Adrenal gland (tissue), 12 donors: ENCODE measurements around the gene LINS1. TPM values are rescaled to one million over a fixed set of nuclear protein-coding genes. Genes with fewer than 3 reads are reported as not detected.

Experiments
- DNase-seq, 7 donors: peaks; one replicate each; pipeline ENCODE4 v3.0.0-alpha.2; 2019 to 2020
- H3K27ac ChIP-seq, 5 donors: fragments of 200-600 bp; sonication (generic) in 4 of 5; 1 replicate in 3 of 5; 2 replicates in 2 of 5; pipeline versions ENCODE4 v1.5.1 to v1.8.0; 2016 to 2020; ENCODE audit warnings: mild to moderate bottlenecking in 1 of 5
- H3K27me3 ChIP-seq: fragments of 200-600 bp; 2 replicates; pipeline ENCODE4 v1.8.0; 2021
- H3K36me3 ChIP-seq, 2 donors: fragments of 200-600 bp; replicated peaks in 1 of 2; 1 replicate in 1 of 2; 2 replicates in 1 of 2; pipeline versions ENCODE4 v1.5.1 to v1.8.0; 2018 to 2022
- H3K4me1 ChIP-seq, 2 donors: fragments of 200-600 bp; replicated peaks in 1 of 2; 1 replicate in 1 of 2; 2 replicates in 1 of 2; pipeline versions ENCODE4 v1.5.1 to v1.8.0; 2018 to 2021
- H3K4me3 ChIP-seq, 4 donors: fragments of 200-600 bp; sonication (generic) in 3 of 4; one replicate each; pipeline ENCODE4 v1.5.1; 2016 to 2018
- H3K9me3 ChIP-seq, 3 donors: fragments of 200-600 bp; sonication (generic) in 1 of 3; replicated peaks in 1 of 3; 1 replicate in 2 of 3; 2 replicates in 1 of 3; pipeline versions ENCODE4 v1.5.1 to v1.8.0; 2016 to 2021
- POLR2A ChIP-seq, 2 donors: fragments of 450-650 bp; IDR thresholded peaks; one replicate each; pipeline ENCODE4 v1.6.1; 2017; ENCODE audit warnings: antibody characterized with exemption in 2 of 2, mild to moderate bottlenecking in 2 of 2, moderate library complexity in 1 of 2
- WGBS, 4 donors: extraction: QIAGEN DNeasy Blood & Tissue Kit in 2 of 4; methylation state at CpG; one replicate each; pipeline versions ENCODE4 v1.1.5 to v1.1.7; 2013 to 2017; 5-methylcytosine and 5-hydroxymethylcytosine counted together
- intact Hi-C, 2 donors: fragments of 100-400 bp; cut with DNase I; formaldehyde crosslinking; loops; one replicate each; pipeline versions ENCODE4 v1.14.1 to v1.15.0; 2022 to 2023
- polyA plus RNA-seq, 3 donors: library from polyadenylated mRNA; stranded (reverse); fragments of 200-250 nt in 2 of 3; fragments of 350-450 nt in 1 of 3; fragmentation: Illumina TruSeq in 1 of 3; extraction: RNeasy Lipid Tissue Mini Kit (QIAGEN cat#74804) in 1 of 3; gene quantifications; one replicate each; pipeline ENCODE4 v1.2.3, GENCODE V29; 2013 to 2014
- total RNA-seq, 9 donors: library from RNA; depleted of rRNA in 4 of 9; stranded (reverse); fragments of >200 nt in 4 of 9; fragments of 120-200 nt in 1 of 9; fragmentation: NEBNext Ultra II Directional in 1 of 9; extraction: Animal tissue kit (Norgen Biotek cat#: 25700) in 1 of 9; gene quantifications; one replicate each; pipeline versions ENCODE4 v1.1.0 to v1.2.4, GENCODE V29; 2013 to 2023
- TF ChIP-seq, protein P1 (sequence below), 6 experiments: fragments of 450-650 bp in 4 of 6; fragments of 200-600 bp in 2 of 6; sonication (generic) in 1 of 6; IDR thresholded peaks; 1 replicate in 5 of 6; 2 replicates in 1 of 6; pipeline versions ENCODE4 v1.5.1 to v1.8.0; 2016 to 2021; ENCODE audit warnings: antibody characterized with exemption in 6 of 6, mild to moderate bottlenecking in 2 of 6, moderate library complexity in 1 of 6
- donor health status: healthy with polysubstance abuse.
- donor health status: Bipolar disorder and iron deficiency.
- donor health status: DM: yes; HTN: yes; CAD: no.
- donor health status: DM: no; HTN: no; CAD: no.
- donor health status: DM: no; HTN: no; CAD: no.
- donor health status: DM: yes; HTN: yes; CAD: no.

Gene LINS1
- total and polyA plus RNA-seq, 12 donors: 7.4 to 23.5 (median 12.2) TPM

DNA sequence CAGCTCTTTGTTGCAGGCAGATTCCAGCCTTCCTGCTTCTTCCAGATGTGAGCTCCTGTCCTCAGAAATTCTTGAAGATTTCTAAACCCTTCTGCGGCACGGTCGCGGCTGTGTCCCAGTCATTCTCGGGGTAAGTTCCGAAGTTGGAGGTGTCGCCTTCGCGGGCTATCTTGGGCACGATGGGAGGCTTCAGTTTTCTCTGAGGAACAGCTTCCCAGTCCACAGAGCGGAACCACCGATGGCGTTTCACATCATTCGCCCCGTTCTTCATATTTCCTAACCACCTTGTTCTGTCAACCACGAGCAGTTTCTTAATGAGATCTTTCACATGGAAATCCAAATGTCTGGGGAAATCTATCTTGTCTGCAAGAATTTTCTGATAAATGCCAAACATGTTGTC lies 48.5 kb downstream of the LINS1 start:
- TF ChIP-seq, protein P1, sequence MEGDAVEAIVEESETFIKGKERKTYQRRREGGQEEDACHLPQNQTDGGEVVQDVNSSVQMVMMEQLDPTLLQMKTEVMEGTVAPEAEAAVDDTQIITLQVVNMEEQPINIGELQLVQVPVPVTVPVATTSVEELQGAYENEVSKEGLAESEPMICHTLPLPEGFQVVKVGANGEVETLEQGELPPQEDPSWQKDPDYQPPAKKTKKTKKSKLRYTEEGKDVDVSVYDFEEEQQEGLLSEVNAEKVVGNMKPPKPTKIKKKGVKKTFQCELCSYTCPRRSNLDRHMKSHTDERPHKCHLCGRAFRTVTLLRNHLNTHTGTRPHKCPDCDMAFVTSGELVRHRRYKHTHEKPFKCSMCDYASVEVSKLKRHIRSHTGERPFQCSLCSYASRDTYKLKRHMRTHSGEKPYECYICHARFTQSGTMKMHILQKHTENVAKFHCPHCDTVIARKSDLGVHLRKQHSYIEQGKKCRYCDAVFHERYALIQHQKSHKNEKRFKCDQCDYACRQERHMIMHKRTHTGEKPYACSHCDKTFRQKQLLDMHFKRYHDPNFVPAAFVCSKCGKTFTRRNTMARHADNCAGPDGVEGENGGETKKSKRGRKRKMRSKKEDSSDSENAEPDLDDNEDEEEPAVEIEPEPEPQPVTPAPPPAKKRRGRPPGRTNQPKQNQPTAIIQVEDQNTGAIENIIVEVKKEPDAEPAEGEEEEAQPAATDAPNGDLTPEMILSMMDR (IDR thresholded peaks at IDR 0.05): no peak
- TF ChIP-seq POLR2A (IDR thresholded peaks at IDR 0.05): no peak

DNA sequence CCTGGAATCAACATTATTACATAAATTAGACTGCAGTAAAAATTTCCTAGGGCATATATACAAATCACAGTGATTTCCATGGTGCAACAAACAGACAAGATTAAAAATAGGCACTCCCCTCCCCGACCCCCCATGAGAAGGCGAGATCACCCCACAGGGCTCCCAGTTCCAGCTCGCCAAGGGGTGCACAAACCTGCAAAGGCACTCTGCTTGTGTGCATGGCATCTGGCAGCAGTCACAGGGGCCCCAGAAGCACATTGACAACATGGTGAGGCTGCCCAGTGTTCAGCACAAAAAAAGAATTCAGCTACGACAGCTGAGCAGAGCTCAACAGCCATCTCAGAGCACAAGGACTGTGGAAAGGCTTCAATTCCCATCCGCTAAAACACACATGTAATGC lies 54.0 kb downstream of the LINS1 start:
- peaks cover 20% of the 10 kb centered on the region for H3K27me3 ChIP-seq
- no peaks in the 10 kb centered on the region for H3K9me3 ChIP-seq
- H3K36me3 ChIP-seq: no peaks in the 10 kb centered on the region
- intact Hi-C loops: no loop called here
- TF ChIP-seq POLR2A (IDR thresholded peaks at IDR 0.05): no peak
- TF ChIP-seq, protein P1 (IDR thresholded peaks at IDR 0.05): no peak
- DNase-seq: no peak
- no peak overlapping the region for H3K27ac ChIP-seq
- 74 to 84% (median 77%) methylated on average over 4 to 5 of the region's 5 CpGs for WGBS, 4 donors
- H3K4me1 ChIP-seq: no peaks in the 10 kb centered on the region
- no peak overlapping the region for H3K4me3 ChIP-seq

More for the DNA sequence above, 48.5 kb downstream of the LINS1 start:
- no peaks in the 10 kb centered on the region for H3K4me1 ChIP-seq
- H3K27ac ChIP-seq: no peak overlapping the region
- H3K9me3 ChIP-seq: no peaks in the 10 kb centered on the region
- 89 to 92% (median 90%) methylated on average over 16 of the region's 16 CpGs for WGBS, 4 donors
- no peak overlapping the region for H3K4me3 ChIP-seq
- H3K27me3 ChIP-seq: no peaks in the 10 kb centered on the region
- no peaks in the 10 kb centered on the region for H3K36me3 ChIP-seq
- intact Hi-C loops: no loop called here
- DNase-seq: no peak

DNA sequence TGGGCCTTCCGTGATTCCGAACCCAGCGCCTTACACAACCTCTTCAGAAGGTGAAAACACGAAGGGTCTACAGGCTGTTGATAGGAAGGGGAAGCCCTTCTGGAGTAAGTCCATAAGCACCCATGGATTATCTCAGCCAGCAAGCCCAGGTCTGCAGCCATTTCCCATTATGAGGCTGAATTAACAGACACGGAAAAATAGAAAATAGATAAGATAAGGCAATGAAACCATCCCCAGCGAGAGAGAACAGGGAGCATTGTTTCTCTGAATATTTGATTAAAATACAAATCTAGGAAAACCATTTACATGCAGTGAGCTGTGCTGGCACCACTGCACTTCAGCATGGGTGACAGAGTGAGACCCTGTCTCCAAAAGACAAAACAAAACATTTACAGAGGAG lies 57.0 kb downstream of the LINS1 start:
- 52 to 74% (median 62%) methylated on average over 4 to 6 of the region's 6 CpGs for WGBS, 4 donors
- DNase-seq: no peak
- TF ChIP-seq, protein P1 (IDR thresholded peaks at IDR 0.05): no peak
- TF ChIP-seq POLR2A (IDR thresholded peaks at IDR 0.05): no peak
- Histone ChIP-seq H3K9me3 (no peaks in the 10 kb centered on the region), H3K4me3 (no peak overlapping the region), H3K4me1 (no peaks in the 10 kb centered on the region), H3K36me3 (no peaks in the 10 kb centered on the region), H3K27ac (no peak overlapping the region), H3K27me3 (peaks cover 28% of the 10 kb centered on the region)
- intact Hi-C loops: no loop called here

DNA sequence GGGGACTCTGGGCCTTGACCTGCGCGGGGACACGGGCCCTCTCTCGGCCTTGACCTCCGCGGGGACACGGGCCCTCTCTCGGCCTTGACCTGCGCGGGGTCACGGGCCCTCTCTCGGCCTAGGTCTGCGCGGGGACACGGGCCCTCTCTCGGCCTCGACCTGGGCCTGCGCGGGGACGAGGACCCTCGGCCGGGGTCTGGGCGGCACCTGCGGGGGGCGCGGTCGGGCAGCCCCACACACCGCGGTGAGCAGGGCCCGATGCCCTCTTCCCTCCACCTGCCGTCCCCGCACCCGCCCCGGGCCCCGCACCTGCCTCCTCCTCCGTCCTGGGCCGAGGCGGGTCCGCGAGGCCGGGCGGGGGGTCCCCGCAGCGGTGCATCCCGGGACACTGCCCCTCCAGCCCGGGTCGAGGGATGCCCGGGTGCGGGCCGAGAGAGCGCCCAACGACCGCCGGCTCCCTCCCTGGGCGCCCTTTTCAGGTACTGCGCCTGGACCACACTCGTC lies 57.6 kb downstream of the LINS1 start:
- no peak overlapping the region for H3K27ac ChIP-seq
- DNase-seq: no peak
- TF ChIP-seq, protein P1 (IDR thresholded peaks at IDR 0.05): no peak
- TF ChIP-seq POLR2A (IDR thresholded peaks at IDR 0.05): no peak
- peaks cover 28% of the 10 kb centered on the region for H3K27me3 ChIP-seq
- no peaks in the 10 kb centered on the region for H3K4me1 ChIP-seq
- no peaks in the 10 kb centered on the region for H3K36me3 ChIP-seq
- WGBS, 4 donors: 8 to 60% (median 37%) methylated on average over 3 to 57 of the region's 57 CpGs
- intact Hi-C loops: no loop called here
- H3K4me3 ChIP-seq: no peak overlapping the region
- H3K9me3 ChIP-seq: no peaks in the 10 kb centered on the region
